HG02884 (cell line): Measurements from ENCODE around the gene NAIF1.
"Not testable (repeated sequence)": the region's sequence is repeated elsewhere in the genome, so short reads cannot be mapped to it uniquely, and the experiment has no call there.

Experiments
- ATAC-seq: cut with Tn5 transposase; IDR thresholded peaks from one replicate; pipeline ENCODE4 v1.9.1; 2021; ENCODE audit warnings: mild to moderate bottlenecking, moderate library complexity; ENCODE audit not compliant: unreplicated experiment

The NAIF1 gene

DNA sequence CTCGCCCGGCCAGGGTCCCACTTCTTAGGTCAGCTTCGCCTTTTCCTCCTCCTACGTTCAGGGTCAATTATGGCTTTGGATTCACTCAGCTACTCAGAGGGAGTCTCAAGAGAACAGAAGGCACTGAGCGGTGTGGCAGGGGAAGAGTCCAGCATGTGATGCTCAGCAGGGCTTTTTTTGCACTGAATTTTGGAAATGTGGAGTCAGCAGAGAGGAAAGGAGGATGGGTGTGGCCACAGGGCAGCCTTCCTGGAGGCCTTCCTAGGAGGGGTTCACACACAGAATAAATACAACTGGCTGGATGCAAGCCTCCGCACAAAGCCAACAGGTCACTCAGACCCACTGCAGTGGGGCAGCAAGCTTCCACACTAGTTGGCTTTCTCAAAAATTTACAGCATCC is 4.8 kb downstream of the NAIF1 start:
- no peak for ATAC-seq

DNA sequence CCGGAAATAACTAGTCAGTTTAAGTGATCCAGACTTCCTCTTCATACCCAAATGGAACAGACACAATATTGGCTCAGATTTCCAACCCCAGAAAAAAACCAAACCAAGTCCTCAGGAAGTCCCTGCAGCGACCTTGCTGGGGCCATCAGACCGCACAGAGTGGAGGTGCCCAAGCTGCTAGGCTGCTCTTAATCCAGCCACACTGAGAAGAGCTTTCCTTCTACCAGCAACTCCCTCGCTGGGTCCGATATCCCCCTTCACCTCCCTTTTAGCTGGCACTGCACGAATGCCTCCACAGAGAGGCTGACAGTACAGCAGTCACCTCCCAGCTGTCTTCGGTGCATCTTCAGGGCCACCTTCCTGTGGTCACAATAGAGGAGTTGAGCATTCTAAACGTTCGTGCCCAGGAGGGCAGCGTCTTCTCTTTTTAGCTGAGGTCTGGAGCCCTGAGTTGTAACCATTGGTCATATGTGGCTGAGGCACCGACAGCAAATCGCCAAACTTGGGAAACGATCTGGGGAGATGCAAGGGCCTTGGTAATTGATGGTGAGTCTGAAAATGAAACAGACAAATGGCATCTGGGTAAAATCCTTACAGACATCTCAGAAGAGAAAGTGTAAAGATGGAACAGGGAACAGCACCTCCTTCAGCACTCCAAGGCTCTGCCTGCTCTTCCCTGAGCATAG is 5.7 kb downstream of the NAIF1 start:
- ATAC-seq = no peak

GRCh38 chr9:128059365-128059983 is 7.6 kb downstream of the NAIF1 start:
- no peak for ATAC-seq

- no peak for ATAC-seq
Measured at GRCh38 chr9:128057724-128058409, 9.3 kb downstream of the NAIF1 start.

- ATAC-seq = no peak
Measured at GRCh38 chr9:128056887-128057723, 10.0 kb downstream of the NAIF1 start.

GRCh38 chr9:128056086-128056485 is 11.0 kb downstream of the NAIF1 start:
- ATAC-seq = no peak

GRCh38 chr9:128055344-128056040 is 11.6 kb downstream of the NAIF1 start:
- ATAC-seq = no peak

GRCh38 chr9:128054087-128054486 is 13.0 kb downstream of the NAIF1 start:
- no peak for ATAC-seq

DNA sequence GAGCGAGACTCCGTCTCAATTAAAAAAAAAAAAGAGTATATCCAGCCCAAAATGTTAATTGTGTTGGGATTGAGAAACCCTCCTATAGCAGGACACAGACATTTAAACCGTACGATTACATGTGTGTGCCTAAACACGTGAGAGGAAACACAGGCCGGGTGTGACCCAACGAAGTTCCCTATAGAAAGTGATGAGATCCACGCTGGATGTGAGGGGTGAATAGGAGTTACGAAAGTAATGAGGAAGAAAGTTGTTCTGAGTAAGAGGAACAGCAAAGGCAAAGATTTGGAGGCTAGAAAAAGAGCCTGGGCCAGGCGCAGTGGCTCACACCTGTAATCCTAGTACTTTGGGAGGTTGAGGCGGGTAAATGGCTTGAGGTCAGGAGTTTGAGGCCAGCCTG is 13.6 kb downstream of the NAIF1 start:
- no peak for ATAC-seq

DNA sequence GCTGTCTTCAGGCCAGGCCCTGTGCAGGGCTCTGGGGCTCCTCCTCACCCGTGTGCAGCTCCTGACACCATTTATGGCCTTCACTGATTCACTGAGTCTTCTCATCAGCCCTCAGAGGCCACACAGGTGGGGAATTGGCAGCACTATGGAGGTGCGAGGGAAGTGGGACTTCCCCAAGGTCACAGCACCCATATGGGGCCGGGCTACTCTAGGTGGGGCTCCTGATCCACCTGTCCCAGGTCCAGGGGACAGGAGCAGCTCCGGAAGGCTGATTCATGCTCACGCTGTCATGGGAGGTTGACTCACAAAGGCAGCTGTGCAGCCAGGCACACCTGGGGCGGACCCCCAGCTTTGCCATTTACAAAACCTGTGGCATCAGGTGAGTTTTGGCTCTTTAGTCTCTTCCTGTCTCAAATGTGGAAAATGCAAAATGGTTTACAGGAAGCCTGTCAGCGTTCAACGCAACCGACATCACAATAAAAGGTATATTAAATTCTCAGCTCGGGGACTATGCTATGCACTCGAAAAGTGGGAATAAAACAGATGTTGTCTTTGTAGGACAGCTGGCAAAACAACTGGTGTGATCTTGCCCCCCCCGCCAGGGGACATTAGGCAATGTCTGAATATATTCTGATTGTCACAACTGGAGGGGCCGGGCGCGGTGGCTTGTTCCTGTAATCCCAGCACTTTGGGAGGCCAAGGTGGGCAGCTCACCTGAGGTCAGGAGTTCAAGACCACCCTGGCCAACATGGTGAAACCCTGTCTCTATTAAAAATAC is 15.0 kb downstream of the NAIF1 start:
- ATAC-seq = no peak

DNA sequence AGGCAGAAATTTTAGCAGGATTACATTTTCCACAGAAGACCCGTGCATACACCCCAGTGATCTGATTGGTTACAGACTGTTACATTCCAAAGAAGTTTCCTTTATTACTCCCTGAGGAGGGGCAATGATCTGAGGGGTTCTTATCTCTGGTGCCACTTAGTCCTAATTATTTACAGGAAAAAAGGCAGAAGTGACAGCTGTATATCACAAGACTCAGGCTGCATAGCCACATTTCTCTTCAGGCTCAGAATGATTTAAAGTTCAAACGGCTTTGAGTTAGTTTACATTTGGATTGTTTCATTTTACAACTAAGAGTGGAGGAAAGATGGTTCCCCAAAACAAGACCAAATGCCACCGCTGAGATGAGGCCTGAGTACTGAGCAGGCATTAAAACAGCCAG is 17.3 kb downstream of the NAIF1 start:
- no peak for ATAC-seq

DNA sequence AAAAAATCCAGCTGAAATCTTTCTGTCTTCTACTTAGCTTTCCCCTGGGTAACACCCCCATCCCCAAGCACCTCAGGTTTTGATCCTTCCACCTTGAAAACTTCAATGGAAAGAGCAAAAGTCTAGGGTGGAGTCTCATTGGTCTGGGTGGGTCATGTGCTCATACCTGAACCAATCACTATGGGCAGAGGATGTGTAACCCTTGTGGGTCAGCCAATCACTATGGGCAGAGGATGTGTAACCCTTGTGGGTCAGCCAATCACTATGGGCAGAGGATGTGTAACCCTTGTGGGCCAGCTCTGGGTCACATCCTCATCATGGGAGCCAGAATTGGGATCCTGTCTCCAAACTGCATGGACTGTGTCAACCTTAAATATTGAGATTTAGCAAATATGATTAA is 18.5 kb downstream of the NAIF1 start:
- ATAC-seq = no peak

- no peak for ATAC-seq
Measured at GRCh38 chr9:128047231-128047630, 19.9 kb downstream of the NAIF1 start.

- ATAC-seq = no peak
Measured at GRCh38 chr9:128045831-128046230, 21.3 kb downstream of the NAIF1 start.

DNA sequence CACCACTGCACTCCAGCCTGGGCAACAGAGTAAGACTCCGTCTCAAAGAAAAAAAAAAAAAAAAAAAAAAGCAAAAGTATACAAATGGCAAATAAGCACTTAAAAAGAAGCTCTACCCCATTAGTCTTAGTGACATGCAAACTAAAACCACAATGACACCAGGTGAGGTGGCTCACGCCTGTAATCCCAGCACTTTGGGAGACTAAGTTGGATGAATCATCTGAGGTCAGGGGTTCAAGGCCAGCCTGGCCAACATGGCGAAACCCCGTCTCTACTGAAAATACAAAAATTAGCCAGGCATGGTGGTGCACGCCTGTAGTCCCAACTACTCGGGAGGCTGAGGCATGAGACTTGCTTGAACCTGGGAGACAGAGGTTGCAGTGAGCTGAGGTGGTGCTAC is 21.7 kb downstream of the NAIF1 start:
- ATAC-seq = not testable (repeated sequence)

DNA sequence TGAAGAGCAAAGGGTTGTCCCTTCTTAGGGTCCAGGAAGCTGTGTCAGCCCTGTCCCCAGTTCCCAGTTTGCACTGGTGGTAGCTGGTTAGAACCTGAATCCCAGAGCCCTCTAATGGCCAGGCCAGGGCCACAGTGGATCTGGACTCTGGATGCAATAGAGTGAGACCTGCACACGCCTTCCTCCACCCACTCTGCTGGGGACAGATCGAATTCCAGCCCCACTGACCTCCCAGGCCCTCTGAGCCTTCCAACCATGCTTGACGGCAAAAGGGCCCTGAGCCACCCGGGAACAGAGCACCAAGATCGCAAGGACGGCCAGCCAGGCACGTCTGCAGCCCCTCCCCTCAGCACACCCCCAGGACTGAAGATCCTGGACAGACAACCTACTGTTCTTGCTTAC is 23.7 kb downstream of the NAIF1 start:
- ATAC-seq = no peak

DNA sequence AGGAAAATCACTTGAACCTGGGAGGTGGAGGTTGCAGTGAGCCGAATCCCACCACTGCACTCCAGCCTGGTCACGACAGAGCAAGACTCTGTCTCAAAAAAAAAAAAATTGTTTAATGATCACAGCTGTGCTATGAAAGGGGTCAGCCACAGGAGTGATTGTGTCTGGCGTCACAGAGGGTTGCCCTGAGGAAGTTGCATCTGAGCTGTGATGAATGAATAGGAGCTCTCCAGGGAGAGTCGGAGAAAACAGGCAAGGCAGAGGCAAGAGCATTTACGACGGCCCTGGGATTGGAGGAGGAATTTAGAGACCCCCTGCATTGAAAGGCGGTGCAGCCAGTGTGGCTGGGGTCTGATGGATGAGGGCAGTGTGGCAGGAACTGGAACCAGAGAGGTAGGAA is 25.1 kb downstream of the NAIF1 start:
- no peak for ATAC-seq

GRCh38 chr9:128040783-128041182 is 26.3 kb downstream of the NAIF1 start:
- ATAC-seq = not testable (repeated sequence)

DNA sequence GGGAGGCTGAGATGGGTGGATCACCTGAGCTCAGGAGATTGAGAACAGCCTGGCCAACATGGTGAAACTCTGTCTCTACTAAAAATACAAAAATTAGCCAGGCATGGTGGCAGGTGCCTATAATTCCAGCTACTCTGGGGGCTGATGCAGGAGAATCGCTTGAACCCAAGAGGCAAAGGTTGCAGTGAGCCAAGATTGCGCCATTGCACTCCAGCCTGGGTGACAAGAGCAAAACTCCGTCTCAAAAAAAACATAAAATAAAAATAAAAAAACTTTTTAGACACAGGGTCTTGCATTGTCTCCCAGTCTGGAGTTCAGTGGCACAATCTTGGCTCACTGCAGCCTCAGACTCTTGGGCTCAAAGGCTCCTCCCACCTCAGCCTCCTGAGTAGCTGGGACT is 30.6 kb downstream of the NAIF1 start:
- ATAC-seq = not testable (repeated sequence)
